HepG2 (cell line): ENCODE data around the gene MARCHF5. TPM values are rescaled to one million over a fixed set of nuclear protein-coding genes. Genes with fewer than 3 reads are reported as not detected.

Source experiments
- BHLHE40 ChIP-seq: IDR thresholded peaks from 2 replicates; pipeline ENCODE4 v1.6.1; 2011; ENCODE audit warnings: low read length, improper control_type of control experiment
- ELF1 ChIP-seq: sonication (generic); formaldehyde crosslinking; IDR thresholded peaks from 2 replicates; pipeline ENCODE4 v1.4.0; 2020; ENCODE audit warnings: missing genetic modification reagents
- ELF3 ChIP-seq: IDR thresholded peaks from 2 replicates; pipeline ENCODE4 v1.6.1; 2016; ENCODE audit warnings: missing genetic modification reagents, missing compliant biosample characterization
- FOXK2 ChIP-seq: fragments of 450-650 bp; IDR thresholded peaks from 2 replicates; pipeline ENCODE4 v1.6.1; 2016
- FOXP1 ChIP-seq, 2 experiments: fragments of 450-650 bp in 1 of 2; IDR thresholded peaks; 2 replicates each; pipeline ENCODE4 v1.6.1; 2017 to 2018; ENCODE audit warnings: antibody characterized with exemption in 1 of 2
- GABPA ChIP-seq, 2 experiments: IDR thresholded peaks; 2 replicates each; pipeline ENCODE4 v1.6.1; 2011 to 2016; ENCODE audit warnings: low read depth in 2 of 2, low read length in 1 of 2, missing biosample characterization in 1 of 2, missing genetic modification characterization in 1 of 2
- IRF2 ChIP-seq: IDR thresholded peaks from 2 replicates; pipeline ENCODE4 v1.6.1; 2018; ENCODE audit warnings: missing genetic modification reagents, missing compliant biosample characterization
- SAP130 ChIP-seq: IDR thresholded peaks from 2 replicates; pipeline ENCODE4 v1.6.1; 2016; ENCODE audit warnings: low read depth
- THAP11 ChIP-seq: IDR thresholded peaks from 2 replicates; pipeline ENCODE4 v1.6.1; 2016; ENCODE audit warnings: missing biosample characterization, missing genetic modification reagents
- ZNF143 ChIP-seq: sonication (generic); formaldehyde crosslinking; IDR thresholded peaks from 2 replicates; pipeline ENCODE4 v1.4.0; 2020; ENCODE audit warnings: missing genetic modification reagents
- ZNF614 ChIP-seq: IDR thresholded peaks from 2 replicates; pipeline ENCODE4 v1.6.1; 2018; ENCODE audit warnings: missing biosample characterization, missing genetic modification reagents, inconsistent platforms, borderline replicate concordance
- polyA plus RNA-seq, 8 experiments: library from polyadenylated mRNA; depleted of rRNA in 3 of 8; stranded (reverse) in 7 of 8; unstranded in 1 of 8; fragments of >200 nt; fragmentation: Illumina TruSeq in 4 of 8; extraction: Trizol in 4 of 8; gene quantifications; 2 replicates each; pipeline versions ENCODE4 v1.2.1 to v1.2.3, GENCODE V29; 2011 to 2016; ENCODE audit warnings: low read depth in 4 of 8, missing spikeins in 1 of 8, mixed read lengths in 1 of 8; ENCODE audit not compliant: insufficient read depth in 1 of 8
- total RNA-seq, 5 experiments: library from RNA; depleted of rRNA; stranded (reverse); fragments of >200 nt; fragmentation: Illumina TruSeq; extraction: Trizol; gene quantifications; 2 replicates each; pipeline ENCODE4 v1.2.3, GENCODE V29; 2016; ENCODE audit warnings: low read depth in 1 of 5
- TF ChIP-seq, protein P1 (sequence below): sonication (generic); formaldehyde crosslinking; IDR thresholded peaks from 2 replicates; pipeline ENCODE4 v1.4.0; 2020; ENCODE audit warnings: low read depth, missing genetic modification reagents
- TF ChIP-seq, protein P2 (sequence below): sonication (generic); formaldehyde crosslinking; IDR thresholded peaks from 2 replicates; pipeline ENCODE4 v1.8.0; 2022; ENCODE audit warnings: missing genetic modification reagents, low read depth, mild to moderate bottlenecking, borderline replicate concordance
- TF ChIP-seq, protein P3 (sequence below): sonication (generic); formaldehyde crosslinking; IDR thresholded peaks from 2 replicates; pipeline ENCODE4 v1.9.0; 2021; ENCODE audit warnings: missing genetic modification reagents, mild to moderate bottlenecking, borderline replicate concordance
- TF ChIP-seq, protein P4 (sequence below): sonication (generic); formaldehyde crosslinking; IDR thresholded peaks from 2 replicates; pipeline ENCODE4 v1.5.1; 2020; ENCODE audit warnings: missing genetic modification reagents, mild to moderate bottlenecking, borderline replicate concordance
- TF ChIP-seq, protein P5 (sequence below): sonication (generic); formaldehyde crosslinking; IDR thresholded peaks from 2 replicates; pipeline ENCODE4 v1.4.0; 2020; ENCODE audit warnings: mild to moderate bottlenecking, low read depth, missing genetic modification reagents

Gene MARCHF5
- total and polyA plus RNA-seq, 2 of the 13 experiments (the other 11 are each of a cell fraction or from before 2014, with no cell fraction given): 19.4 to 21.0 TPM

DNA sequence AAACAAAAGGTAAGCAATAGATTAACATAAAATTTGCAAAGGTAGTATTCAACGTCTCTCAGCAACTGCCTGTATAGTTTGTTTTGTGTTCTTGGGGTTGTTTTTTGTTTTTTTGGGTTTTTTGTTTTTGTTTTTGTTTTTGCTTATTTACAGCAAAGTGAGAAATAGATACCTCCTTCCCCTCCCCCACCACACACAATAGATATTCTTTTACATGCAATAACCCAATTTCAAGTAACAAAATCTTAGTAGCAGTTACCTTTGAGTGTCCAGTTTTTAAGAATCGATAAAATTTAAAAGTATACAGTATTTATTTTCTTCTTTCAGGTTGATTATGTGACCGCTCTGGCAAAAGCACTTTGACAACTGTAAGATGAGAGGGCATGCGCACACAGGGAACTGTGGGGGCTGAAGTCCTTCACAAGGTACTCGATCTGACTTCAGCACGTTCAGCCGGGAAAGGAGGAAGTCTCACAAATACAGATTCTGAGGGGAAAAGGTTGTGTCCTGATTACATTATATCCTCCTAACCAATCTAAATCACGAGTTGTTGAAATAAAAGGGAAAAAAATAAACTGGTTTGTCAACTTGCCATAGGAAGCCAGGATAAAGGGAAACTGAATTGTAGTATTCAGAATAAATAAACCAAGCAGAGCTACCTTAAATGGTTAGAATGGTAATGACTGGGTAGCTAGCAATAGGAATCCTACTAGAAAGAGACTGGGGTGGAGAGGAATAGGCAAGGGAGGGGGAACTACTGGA is 47.9 kb upstream of the MARCHF5 start (continued):
- TF ChIP-seq, protein P1, sequence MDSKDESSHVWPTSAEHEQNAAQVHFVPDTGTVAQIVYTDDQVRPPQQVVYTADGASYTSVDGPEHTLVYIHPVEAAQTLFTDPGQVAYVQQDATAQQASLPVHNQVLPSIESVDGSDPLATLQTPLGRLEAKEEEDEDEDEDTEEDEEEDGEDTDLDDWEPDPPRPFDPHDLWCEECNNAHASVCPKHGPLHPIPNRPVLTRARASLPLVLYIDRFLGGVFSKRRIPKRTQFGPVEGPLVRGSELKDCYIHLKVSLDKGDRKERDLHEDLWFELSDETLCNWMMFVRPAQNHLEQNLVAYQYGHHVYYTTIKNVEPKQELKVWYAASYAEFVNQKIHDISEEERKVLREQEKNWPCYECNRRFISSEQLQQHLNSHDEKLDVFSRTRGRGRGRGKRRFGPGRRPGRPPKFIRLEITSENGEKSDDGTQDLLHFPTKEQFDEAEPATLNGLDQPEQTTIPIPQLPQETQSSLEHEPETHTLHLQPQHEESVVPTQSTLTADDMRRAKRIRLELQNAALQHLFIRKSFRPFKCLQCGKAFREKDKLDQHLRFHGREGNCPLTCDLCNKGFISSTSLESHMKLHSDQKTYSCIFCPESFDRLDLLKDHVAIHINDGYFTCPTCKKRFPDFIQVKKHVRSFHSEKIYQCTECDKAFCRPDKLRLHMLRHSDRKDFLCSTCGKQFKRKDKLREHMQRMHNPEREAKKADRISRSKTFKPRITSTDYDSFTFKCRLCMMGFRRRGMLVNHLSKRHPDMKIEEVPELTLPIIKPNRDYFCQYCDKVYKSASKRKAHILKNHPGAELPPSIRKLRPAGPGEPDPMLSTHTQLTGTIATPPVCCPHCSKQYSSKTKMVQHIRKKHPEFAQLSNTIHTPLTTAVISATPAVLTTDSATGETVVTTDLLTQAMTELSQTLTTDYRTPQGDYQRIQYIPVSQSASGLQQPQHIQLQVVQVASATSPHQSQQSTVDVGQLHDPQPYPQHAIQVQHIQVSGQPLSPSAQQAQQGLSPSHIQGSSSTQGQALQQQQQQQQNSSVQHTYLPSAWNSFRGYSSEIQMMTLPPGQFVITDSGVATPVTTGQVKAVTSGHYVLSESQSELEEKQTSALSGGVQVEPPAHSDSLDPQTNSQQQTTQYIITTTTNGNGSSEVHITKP (CRISPR knock-in tag): peak; percentile 98
- TF ChIP-seq THAP11 (CRISPR knock-in tag) (peak; percentile 96), GABPA (IDR thresholded peaks at IDR 0.05; ENCODE audit: low read depth, low read length) (no peak), GABPA (CRISPR knock-in tag; IDR thresholded peaks at IDR 0.05; ENCODE audit: low read depth) (peak; percentile 30; the same call in 1 of the 2 replicates), FOXK2 (peak; percentile 54), ZNF614 (0 out of 2 replicates have a peak, but pooled peaks have one; percentile 29), ELF1 (CRISPR knock-in tag) (peak; percentile 47; the same call in 1 of the 2 replicates), BHLHE40 (peak; percentile 63), ZNF143 (CRISPR knock-in tag) (peak; percentile 88), ELF3 (CRISPR knock-in tag) (0 out of 2 replicates have a peak, but pooled peaks have one; percentile 45), SAP130 (CRISPR knock-in tag) (peak; percentile 73), IRF2 (CRISPR knock-in tag) (no peak), FOXP1 (IDR thresholded peaks at IDR 0.05) (peak; percentile 46; the same call in 1 of the 2 replicates), FOXP1 (CRISPR knock-in tag; IDR thresholded peaks at IDR 0.05) (no peak)
- TF ChIP-seq, protein P2, sequence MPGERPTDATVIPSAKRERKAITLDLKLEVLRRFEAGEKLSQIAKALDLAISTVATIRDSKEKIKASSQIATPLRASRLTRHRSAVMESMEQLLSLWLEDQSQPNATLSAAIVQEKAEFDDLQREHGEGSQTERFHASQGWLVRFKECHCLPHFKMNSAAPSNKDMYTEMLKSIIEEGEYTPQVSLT: no peak
- TF ChIP-seq, protein P3, sequence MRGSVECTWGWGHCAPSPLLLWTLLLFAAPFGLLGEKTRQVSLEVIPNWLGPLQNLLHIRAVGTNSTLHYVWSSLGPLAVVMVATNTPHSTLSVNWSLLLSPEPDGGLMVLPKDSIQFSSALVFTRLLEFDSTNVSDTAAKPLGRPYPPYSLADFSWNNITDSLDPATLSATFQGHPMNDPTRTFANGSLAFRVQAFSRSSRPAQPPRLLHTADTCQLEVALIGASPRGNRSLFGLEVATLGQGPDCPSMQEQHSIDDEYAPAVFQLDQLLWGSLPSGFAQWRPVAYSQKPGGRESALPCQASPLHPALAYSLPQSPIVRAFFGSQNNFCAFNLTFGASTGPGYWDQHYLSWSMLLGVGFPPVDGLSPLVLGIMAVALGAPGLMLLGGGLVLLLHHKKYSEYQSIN (CRISPR knock-in tag): no peak
- TF ChIP-seq, protein P4, sequence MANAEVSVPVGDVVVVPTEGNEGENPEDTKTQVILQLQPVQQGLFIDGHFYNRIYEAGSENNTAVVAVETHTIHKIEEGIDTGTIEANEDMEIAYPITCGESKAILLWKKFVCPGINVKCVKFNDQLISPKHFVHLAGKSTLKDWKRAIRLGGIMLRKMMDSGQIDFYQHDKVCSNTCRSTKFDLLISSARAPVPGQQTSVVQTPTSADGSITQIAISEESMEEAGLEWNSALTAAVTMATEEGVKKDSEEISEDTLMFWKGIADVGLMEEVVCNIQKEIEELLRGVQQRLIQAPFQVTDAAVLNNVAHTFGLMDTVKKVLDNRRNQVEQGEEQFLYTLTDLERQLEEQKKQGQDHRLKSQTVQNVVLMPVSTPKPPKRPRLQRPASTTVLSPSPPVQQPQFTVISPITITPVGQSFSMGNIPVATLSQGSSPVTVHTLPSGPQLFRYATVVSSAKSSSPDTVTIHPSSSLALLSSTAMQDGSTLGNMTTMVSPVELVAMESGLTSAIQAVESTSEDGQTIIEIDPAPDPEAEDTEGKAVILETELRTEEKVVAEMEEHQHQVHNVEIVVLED (CRISPR knock-in tag): peak; percentile 44; the same call in 1 of the 2 replicates
- TF ChIP-seq, protein P5, sequence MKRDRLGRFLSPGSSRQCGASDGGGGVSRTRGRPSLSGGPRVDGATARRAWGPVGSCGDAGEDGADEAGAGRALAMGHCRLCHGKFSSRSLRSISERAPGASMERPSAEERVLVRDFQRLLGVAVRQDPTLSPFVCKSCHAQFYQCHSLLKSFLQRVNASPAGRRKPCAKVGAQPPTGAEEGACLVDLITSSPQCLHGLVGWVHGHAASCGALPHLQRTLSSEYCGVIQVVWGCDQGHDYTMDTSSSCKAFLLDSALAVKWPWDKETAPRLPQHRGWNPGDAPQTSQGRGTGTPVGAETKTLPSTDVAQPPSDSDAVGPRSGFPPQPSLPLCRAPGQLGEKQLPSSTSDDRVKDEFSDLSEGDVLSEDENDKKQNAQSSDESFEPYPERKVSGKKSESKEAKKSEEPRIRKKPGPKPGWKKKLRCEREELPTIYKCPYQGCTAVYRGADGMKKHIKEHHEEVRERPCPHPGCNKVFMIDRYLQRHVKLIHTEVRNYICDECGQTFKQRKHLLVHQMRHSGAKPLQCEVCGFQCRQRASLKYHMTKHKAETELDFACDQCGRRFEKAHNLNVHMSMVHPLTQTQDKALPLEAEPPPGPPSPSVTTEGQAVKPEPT (CRISPR knock-in tag): peak; percentile 99
